TTC549 (cell line): ENCODE data around the gene CCT6B.
"Not testable (repeated sequence)": the region's sequence is repeated elsewhere in the genome, so short reads cannot be mapped to it uniquely, and the experiment has no call there.

Source experiments
- FAIRE-seq: peaks from 2 replicates; lab custom pipeline; 2012; peaks lifted over from hg19 to GRCh38; lab: Jason Lieb, UNC

Gene CCT6B

GRCh38 chr17:34961093-34961911, at the start of gene CCT6B, which contains the start of gene ZNF830:
Gene CCT6B (minus strand): TSS chr17:34961460. CDS start chr17:34961393, 67 bp downstream.
Gene ZNF830 (plus strand): TSS chr17:34961540. CDS start chr17:34961567, 27 bp downstream.
- FAIRE-seq, result no peak

- no peak for FAIRE-seq
These were observed 48.8 kb upstream of the CCT6B start for GRCh38 chr17:35010093-35010492.

- FAIRE-seq, result no peak
These were observed 45.7 kb upstream of the CCT6B start for GRCh38 chr17:35006961-35007360.

GRCh38 chr17:35006345-35006744, 45.1 kb upstream of the CCT6B start:
- no peak for FAIRE-seq

- FAIRE-seq, result no peak
These were observed 42.5 kb upstream of the CCT6B start for GRCh38 chr17:35003778-35004177.

- no peak for FAIRE-seq
These were observed 41.8 kb upstream of the CCT6B start for GRCh38 chr17:35002876-35003551.

- no peak for FAIRE-seq
These were observed 40.3 kb upstream of the CCT6B start for GRCh38 chr17:35001549-35001948.

- FAIRE-seq, result not testable (repeated sequence)
These were observed 39.7 kb upstream of the CCT6B start for GRCh38 chr17:35000965-35001364.

GRCh38 chr17:34999456-34999855, 38.2 kb upstream of the CCT6B start:
- no peak for FAIRE-seq

GRCh38 chr17:34998205-34998604, 36.9 kb upstream of the CCT6B start:
- FAIRE-seq, result no peak

GRCh38 chr17:34997355-34997862, 36.1 kb upstream of the CCT6B start:
- FAIRE-seq, result no peak

- FAIRE-seq, result no peak
These were observed 35.4 kb upstream of the CCT6B start for GRCh38 chr17:34996422-34997285.

GRCh38 chr17:34993031-34993430, 31.8 kb upstream of the CCT6B start:
- no peak for FAIRE-seq

- FAIRE-seq, result no peak
These were observed 30.3 kb upstream of the CCT6B start for GRCh38 chr17:34991606-34992005.

- FAIRE-seq, result no peak
These were observed 29.7 kb upstream of the CCT6B start for GRCh38 chr17:34990921-34991365.

GRCh38 chr17:34989473-34989872, 28.2 kb upstream of the CCT6B start:
- FAIRE-seq, result no peak

- FAIRE-seq, result no peak
These were observed 27.4 kb upstream of the CCT6B start for GRCh38 chr17:34988644-34989043.

- no peak for FAIRE-seq
These were observed 26.0 kb upstream of the CCT6B start for GRCh38 chr17:34987232-34987631.

- FAIRE-seq, result no peak
These were observed 20.4 kb upstream of the CCT6B start for GRCh38 chr17:34981538-34982241.

GRCh38 chr17:34980681-34981537, 19.6 kb upstream of the CCT6B start:
- no peak for FAIRE-seq

GRCh38 chr17:34980353-34980680, 19.1 kb upstream of the CCT6B start, which contains the start of gene LIG3:
Gene LIG3 (plus strand): TSS chr17:34980512. CDS start chr17:34983006, 2,494 bp downstream.
- FAIRE-seq, result no peak
